Measurements from ENCODE around the gene FAM171A2. TPM values are rescaled to one million over a fixed set of nuclear protein-coding genes. Genes with fewer than 3 reads are reported as not detected.

FAM171A2 gene
- total and polyA plus RNA-seq, 4 donors = 0.08 to 1.1 (median 0.18) TPM; not detected in 1

GRCh38 chr17:44315760-44316731 lies 47.6 kb downstream of the FAM171A2 start:
- Histone ChIP-seq H3K36me3 (ENCODE audit: control insufficient read depth in 4 of 4, insufficient read depth in 3 of 4, low read depth in 1 of 4, low read length in 3 of 4) (peaks cover 2 to 18% (median 10%) of the 10 kb centered on the region in 4 donors), H3K4me1 (ENCODE audit: control insufficient read depth in 4 of 4, insufficient read depth in 4 of 4, low read length in 3 of 4) (peaks cover 0 to 6% (median 2%) of the 10 kb centered on the region in 4 donors), H3K4me3 (ENCODE audit: low read depth in 1 of 3, low read length in 3 of 3) (no peak overlapping the region), H3K9ac (ENCODE audit: low read depth in 1 of 2, low read length in 2 of 2) (no peak overlapping the region), H3K9me3 (ENCODE audit: control insufficient read depth in 4 of 4, low read length in 3 of 4) (no peaks in the 10 kb centered on the region), H3K27ac (ENCODE audit: low read depth in 1 of 2, low read length in 2 of 2) (no peak overlapping the region), H3K27me3 (ENCODE audit: control insufficient read depth in 4 of 4, insufficient read depth in 4 of 4, low read length in 3 of 4) (peaks cover 0 to 6% (median 3%) of the 10 kb centered on the region in 4 donors)
- 10% methylated on average over 38 of the region's 38 CpGs for WGBS
- DNase-seq (ENCODE audit: low spot score) = no peak
- no peak for TF ChIP-seq EGR1 (IDR thresholded peaks at IDR 0.05; ENCODE audit: low read depth in 2 of 2)
- TF ChIP-seq FOXA2 (IDR thresholded peaks at IDR 0.05) = no peak
- TF ChIP-seq HNF4G (IDR thresholded peaks at IDR 0.05) = no peak
- TF ChIP-seq HNF4A (conservative IDR thresholded peaks at IDR 0.05) = no peak
- no peak for TF ChIP-seq FOXA1 (IDR thresholded peaks at IDR 0.05)
- TF ChIP-seq JUND (IDR thresholded peaks at IDR 0.05) = no peak
- no peak for TF ChIP-seq MAX (IDR thresholded peaks at IDR 0.05)
- TF ChIP-seq REST (IDR thresholded peaks at IDR 0.05) = no peak
- TF ChIP-seq NR2F2 (IDR thresholded peaks at IDR 0.05) = no peak
- no peak for TF ChIP-seq CTCF (IDR thresholded peaks at IDR 0.05; ENCODE audit: low read depth, low read length, missing input control)
- TF ChIP-seq TAF1 (conservative IDR thresholded peaks at IDR 0.05) = no peak
- no peak for TF ChIP-seq GABPA (IDR thresholded peaks at IDR 0.05 in 1 of 2, conservative IDR thresholded peaks at IDR 0.05 in 1 of 2)
- no peak for TF ChIP-seq YY1 (IDR thresholded peaks at IDR 0.05)
- TF ChIP-seq ZBTB33 (IDR thresholded peaks at IDR 0.05) = no peak
- no peak for TF ChIP-seq RXRA (IDR thresholded peaks at IDR 0.05)
- TF ChIP-seq ATF3 (IDR thresholded peaks at IDR 0.05) = no peak
